Activated CD8-positive, alpha-beta memory T cell treated with anti-CD3 and anti-CD28 coated beads, Interleukin-2, amount 10 ng/mL, durations not matched to agents 7 days and 5 days (primary cell): Measurements from ENCODE around the gene MYDGF. TPM values are rescaled to one million over a fixed set of nuclear protein-coding genes. Genes with fewer than 3 reads are reported as not detected.
A peak's percentile ranks its signal among the peaks of the same experiment; 100 is the strongest.
"Not testable (repeated sequence)": the region's sequence is repeated elsewhere in the genome, so short reads cannot be mapped to it uniquely, and the experiment has no call there.

Experiments
- ATAC-seq: fragments of 150-1000 bp; cut with Tn5 transposase; one replicate; pipeline ENCODE4 v1.10.0; 2021; ENCODE audit warnings: moderate library complexity
- CTCF ChIA-PET: fragments of 350-600 bp; sonication (Branson Sonifier 250); formaldehyde crosslinking; loops from one replicate; lab custom pipeline; 2021; ENCODE audit warnings: antibody characterized with exemption; lab: Charles Lee
- DNase-seq: peaks from one replicate; pipeline ENCODE4 v3.0.0-alpha.2; 2020
- H3K27ac Mint-ChIP-seq: one replicate; pipeline ENCODE4 v1.8.0; 2021; ENCODE audit warnings: mild to moderate bottlenecking, mixed read lengths
- H3K27me3 Mint-ChIP-seq: one replicate; pipeline ENCODE4 v1.8.0; 2021; ENCODE audit warnings: mixed read lengths
- H3K36me3 Mint-ChIP-seq: one replicate; pipeline ENCODE4 v1.8.0; 2021; ENCODE audit warnings: mild to moderate bottlenecking, mixed read lengths
- H3K4me1 Mint-ChIP-seq: one replicate; pipeline ENCODE4 v1.8.0; 2021; ENCODE audit warnings: mixed read lengths
- H3K4me3 Mint-ChIP-seq: one replicate; pipeline ENCODE4 v1.8.0; 2021; ENCODE audit warnings: mild to moderate bottlenecking, moderate library complexity, mixed read lengths
- H3K9me3 Mint-ChIP-seq: one replicate; pipeline ENCODE4 v1.8.0; 2022; ENCODE audit warnings: low read depth, mixed read lengths
- total RNA-seq, 2 experiments: library from RNA; stranded (reverse); gene quantifications; one replicate each; pipeline ENCODE4 v1.2.3, GENCODE V29; 2021

The MYDGF gene
- total RNA-seq, result 10 to 100 TPM; 47.7 to 60.8 TPM

DNA sequence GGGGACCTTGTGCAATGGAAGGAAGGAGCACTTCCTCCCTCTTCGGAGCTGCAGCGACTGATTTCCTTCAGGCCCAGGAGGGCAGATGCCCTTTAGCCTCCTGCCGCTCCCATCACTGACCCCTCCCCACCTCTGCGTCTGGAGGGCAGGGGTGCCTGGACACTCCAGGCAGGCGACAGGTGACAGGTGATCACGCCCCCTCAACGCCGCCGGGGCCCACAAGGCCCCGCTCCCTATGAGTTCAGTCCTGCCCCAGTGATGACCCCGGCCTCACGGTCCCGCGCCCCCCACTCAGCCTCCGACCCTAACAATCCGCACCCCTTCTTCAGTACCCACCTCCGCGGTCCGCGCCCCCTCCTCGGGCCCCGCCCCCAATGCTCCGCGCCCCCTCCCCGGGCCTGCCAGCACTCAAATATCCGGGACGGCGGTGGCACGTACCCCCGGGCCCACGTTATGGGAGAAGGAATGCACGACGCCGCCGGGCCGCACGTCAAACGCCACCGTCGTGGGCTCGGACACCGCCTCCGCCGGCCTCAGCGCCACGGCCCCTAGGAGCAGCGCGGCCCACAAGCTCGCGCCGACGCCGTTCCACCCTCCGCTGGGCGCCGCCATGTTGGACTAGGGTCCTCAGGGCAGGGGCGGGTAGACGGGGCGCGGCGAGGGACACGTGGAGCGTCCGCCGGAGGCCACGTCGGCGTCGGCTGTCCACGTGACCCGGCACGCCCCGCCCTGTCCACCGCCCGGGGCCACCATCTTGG lies at the start of gene MYDGF:
TSS of gene MYDGF (minus strand) at position 620 of the 758 bp plus-strand sequence. CDS start at position 612, 8 bp downstream.
- no peaks in the 10 kb centered on the region for H3K27me3 Mint-ChIP-seq
- H3K4me3 Mint-ChIP-seq, result peak within 1 kb of the TSS; percentile 83
- DNase-seq (peak; percentile 95), ATAC-seq (peak; percentile 99)
- CTCF ChIA-PET, result interaction anchor here (1.4 kb wide), 1 partner anchor 121 kb away, joined by 4 read pairs; the partner anchor contains the start of gene FEM1A
- peaks cover 17% of the 10 kb centered on the region for H3K36me3 Mint-ChIP-seq
- peak within 1 kb of the TSS; percentile 77 for H3K27ac Mint-ChIP-seq
- peaks cover 19% of the 10 kb centered on the region for H3K4me1 Mint-ChIP-seq
- no peaks in the 10 kb centered on the region for H3K9me3 Mint-ChIP-seq

GRCh38 chr19:4719499-4719866 lies 49.3 kb upstream of the MYDGF start:
- no peaks in the 10 kb centered on the region for H3K27me3 Mint-ChIP-seq
- no peak for ATAC-seq

GRCh38 chr19:4717966-4718701 lies 48.0 kb upstream of the MYDGF start:
- Mint-ChIP-seq H3K27ac (no peak overlapping the region), H3K9me3 (no peaks in the 10 kb centered on the region), H3K4me1 (peaks cover 22% of the 10 kb centered on the region), H3K4me3 (no peak overlapping the region), H3K27me3 (no peaks in the 10 kb centered on the region), H3K36me3 (peaks cover 42% of the 10 kb centered on the region)
- ATAC-seq (no peak), DNase-seq (no peak)
- CTCF ChIA-PET, result interaction anchor here (0.9 kb wide), 1 partner anchor 73 kb away, joined by 4 read pairs; the partner anchor contains the start of gene FEM1A

More at GRCh38 chr19:4719499-4719866, 49.3 kb upstream of the MYDGF start:
- Mint-ChIP-seq H3K36me3 (peaks cover 42% of the 10 kb centered on the region), H3K27ac (no peak overlapping the region), H3K4me3 (no peak overlapping the region), H3K4me1 (peaks cover 25% of the 10 kb centered on the region), H3K9me3 (no peaks in the 10 kb centered on the region)
- no peak for DNase-seq
- CTCF ChIA-PET, result no interaction called here

- DNase-seq (no peak), ATAC-seq (no peak)
- Mint-ChIP-seq H3K36me3 (peaks cover 47% of the 10 kb centered on the region), H3K4me1 (peaks cover 15% of the 10 kb centered on the region), H3K4me3 (no peak overlapping the region), H3K9me3 (no peaks in the 10 kb centered on the region), H3K27me3 (no peaks in the 10 kb centered on the region), H3K27ac (no peak overlapping the region)
- CTCF ChIA-PET, result interaction anchor here (0.9 kb wide), 1 partner anchor 74 kb away, joined by 4 read pairs; the partner anchor contains the start of gene FEM1A
Observed at GRCh38 chr19:4717191-4717965, 47.2 kb upstream of the MYDGF start.

DNA sequence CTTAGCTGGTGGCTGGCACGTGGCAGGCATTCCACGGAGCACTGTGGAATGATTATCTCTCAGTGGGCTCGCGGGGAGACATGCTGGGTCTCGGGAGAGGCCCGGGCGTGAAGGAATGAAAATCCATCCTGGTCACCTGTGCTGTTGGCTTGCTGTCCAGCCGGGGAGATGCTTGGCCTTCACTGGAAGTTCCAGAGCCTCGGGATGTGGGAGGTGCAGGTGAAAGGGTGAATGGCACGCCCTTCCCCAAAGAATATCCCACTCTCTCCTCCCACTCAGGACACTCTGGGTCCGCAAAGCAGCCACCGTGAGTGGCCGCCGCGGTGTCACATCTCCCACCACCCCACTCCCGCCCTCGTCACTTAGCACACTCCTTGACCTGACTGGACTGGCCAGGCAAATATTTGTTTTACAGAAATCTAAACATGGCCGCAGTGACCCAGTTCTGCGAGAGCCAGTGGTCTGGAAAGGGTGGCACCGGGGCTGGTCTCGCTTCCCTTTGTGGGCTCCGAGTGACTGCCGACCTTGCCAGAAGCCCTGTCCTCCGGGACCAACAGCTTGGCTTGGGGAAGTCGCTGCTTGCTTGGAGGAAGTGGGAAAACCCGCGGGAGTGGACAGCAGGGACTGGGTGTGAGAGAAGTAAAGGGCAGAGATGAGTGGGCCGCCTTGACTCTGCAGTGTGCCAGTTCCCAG lies 45.5 kb upstream of the MYDGF start:
- H3K4me1 Mint-ChIP-seq, result peaks cover 13% of the 10 kb centered on the region

GRCh38 chr19:4715178-4715528 lies 45.0 kb upstream of the MYDGF start:
- H3K4me1 Mint-ChIP-seq, result peaks cover 13% of the 10 kb centered on the region
- ATAC-seq, H3K9me3 Mint-ChIP-seq, H3K4me3 Mint-ChIP-seq, CTCF ChIA-PET, H3K27me3 Mint-ChIP-seq, H3K27ac Mint-ChIP-seq, DNase-seq: not testable (repeated sequence)
- peaks cover 53% of the 10 kb centered on the region for H3K36me3 Mint-ChIP-seq

More for the DNA sequence above, 45.5 kb upstream of the MYDGF start:
- Mint-ChIP-seq H3K27me3 (no peaks in the 10 kb centered on the region), H3K9me3 (no peaks in the 10 kb centered on the region), H3K4me3 (no peak overlapping the region), H3K27ac (no peak overlapping the region), H3K36me3 (peaks cover 52% of the 10 kb centered on the region)
- CTCF ChIA-PET, result no interaction called here
- DNase-seq (no peak), ATAC-seq (no peak)

DNA sequence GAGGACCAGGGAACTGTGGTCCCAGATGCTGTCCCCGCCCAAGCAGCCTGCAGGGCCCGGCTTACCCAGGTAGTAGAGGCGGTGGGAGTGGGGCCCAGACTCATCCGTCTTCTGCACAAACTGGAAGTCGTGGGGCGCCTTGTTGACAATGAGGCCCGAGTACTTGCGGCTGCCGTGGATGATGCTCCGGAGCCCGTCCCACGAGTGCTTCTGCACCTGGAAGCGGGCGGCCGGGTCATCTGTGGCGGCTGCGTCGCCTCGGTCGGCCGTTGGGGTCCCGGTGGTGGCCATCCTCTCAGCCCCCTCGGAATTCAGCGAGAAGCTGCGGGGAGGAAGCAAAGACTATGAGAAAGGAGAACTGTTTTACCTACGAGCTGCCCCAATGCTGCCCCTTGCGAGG lies 43.9 kb upstream of the MYDGF start:
- ATAC-seq, result no peak
- Mint-ChIP-seq H3K27me3 (no peaks in the 10 kb centered on the region), H3K36me3 (peaks cover 55% of the 10 kb centered on the region), H3K4me1 (peaks cover 23% of the 10 kb centered on the region), H3K9me3 (no peaks in the 10 kb centered on the region), H3K27ac (no peak overlapping the region), H3K4me3 (no peak overlapping the region)
- no peak for DNase-seq
- CTCF ChIA-PET, result interaction anchor here (0.7 kb wide), 1 partner anchor 45 kb away, joined by 4 read pairs; no protein-coding TSS in a partner anchor

DNA sequence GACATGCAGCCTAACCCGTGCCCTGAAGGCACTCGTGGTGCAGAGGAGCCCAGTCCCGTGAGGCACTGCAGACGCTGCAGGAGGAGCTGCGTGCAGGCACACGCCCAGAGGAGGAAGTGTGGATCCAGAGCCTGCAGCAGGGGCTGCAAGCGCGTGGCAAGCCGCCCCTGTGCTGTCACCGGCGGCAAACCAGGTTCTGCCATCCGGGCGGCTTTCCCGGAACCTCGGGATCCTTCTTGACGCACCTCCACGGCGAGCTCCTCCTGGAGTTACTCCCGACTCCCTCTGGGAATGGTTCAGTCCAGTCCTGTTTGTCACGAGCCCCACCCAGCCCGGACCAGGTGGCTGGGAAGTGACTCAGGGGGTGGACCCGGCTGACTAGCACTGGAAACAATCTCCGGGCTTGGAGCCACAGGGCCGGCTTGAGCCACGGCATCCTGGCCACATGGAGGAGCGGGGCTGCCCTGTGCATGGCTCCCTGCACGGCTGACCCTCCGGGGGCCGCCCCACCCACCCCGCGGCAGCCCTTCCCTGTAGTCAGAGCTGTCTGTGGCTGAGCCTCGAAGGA lies 43.3 kb upstream of the MYDGF start:
- Mint-ChIP-seq H3K36me3 (peaks cover 51% of the 10 kb centered on the region), H3K27ac (no peak overlapping the region)

GRCh38 chr19:4712771-4713170 lies 42.6 kb upstream of the MYDGF start:
- H3K4me1 Mint-ChIP-seq, result peaks cover 27% of the 10 kb centered on the region
- H3K27ac Mint-ChIP-seq, result no peak overlapping the region
- H3K36me3 Mint-ChIP-seq, result peaks cover 51% of the 10 kb centered on the region
- H3K27me3 Mint-ChIP-seq, result no peaks in the 10 kb centered on the region
- H3K4me3 Mint-ChIP-seq, result no peak overlapping the region
- CTCF ChIA-PET, result interaction anchor here (1.3 kb wide), 1 partner anchor 8 kb away, joined by 5 read pairs; no protein-coding TSS in a partner anchor
- no peaks in the 10 kb centered on the region for H3K9me3 Mint-ChIP-seq
- ATAC-seq (no peak), DNase-seq (no peak)

More for the DNA sequence above, 43.3 kb upstream of the MYDGF start:
- CTCF ChIA-PET, result no interaction called here
- no peak for DNase-seq
- Mint-ChIP-seq H3K9me3 (no peaks in the 10 kb centered on the region), H3K4me3 (no peak overlapping the region), H3K4me1 (peaks cover 24% of the 10 kb centered on the region), H3K27me3 (no peaks in the 10 kb centered on the region)
- no peak for ATAC-seq

DNA sequence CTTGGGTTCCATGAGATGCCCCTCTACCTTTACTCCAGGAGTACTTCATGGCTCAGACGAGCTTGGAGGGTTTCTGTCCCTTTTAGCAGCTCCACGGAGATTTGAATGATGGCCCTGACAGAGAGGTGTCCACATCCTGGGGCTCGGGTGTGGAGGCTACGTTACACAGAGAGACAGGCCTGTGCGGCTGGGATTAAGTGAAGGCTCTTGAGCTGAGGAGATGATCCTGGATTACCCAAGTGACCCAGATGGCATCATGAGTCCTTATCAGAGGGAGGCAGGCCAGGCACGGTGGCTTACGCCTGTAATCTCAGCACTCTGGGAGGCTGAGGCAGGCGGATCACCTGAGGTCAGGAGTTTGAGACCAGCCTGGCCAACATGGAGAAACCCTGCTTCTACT lies 41.1 kb upstream of the MYDGF start:
- H3K9me3 Mint-ChIP-seq, result no peaks in the 10 kb centered on the region
- no peaks in the 10 kb centered on the region for H3K27me3 Mint-ChIP-seq
- H3K4me1 Mint-ChIP-seq, result peaks cover 27% of the 10 kb centered on the region
- CTCF ChIA-PET, result interaction anchor here (1.3 kb wide), 1 partner anchor 10 kb away, joined by 5 read pairs; no protein-coding TSS in a partner anchor
- peak overlapping the region; percentile 36 for H3K27ac Mint-ChIP-seq
- no peak for DNase-seq
- no peak overlapping the region for H3K4me3 Mint-ChIP-seq
- peaks cover 43% of the 10 kb centered on the region for H3K36me3 Mint-ChIP-seq
- no peak for ATAC-seq

GRCh38 chr19:4710281-4710600 lies 40.1 kb upstream of the MYDGF start:
- peaks cover 27% of the 10 kb centered on the region for H3K4me1 Mint-ChIP-seq
- peak overlapping the region; percentile 80 for H3K27ac Mint-ChIP-seq
- CTCF ChIA-PET, result no interaction called here
- no peaks in the 10 kb centered on the region for H3K27me3 Mint-ChIP-seq
- no peak for DNase-seq
- ATAC-seq, result no peak
- no peak overlapping the region for H3K4me3 Mint-ChIP-seq
- no peaks in the 10 kb centered on the region for H3K9me3 Mint-ChIP-seq
- H3K36me3 Mint-ChIP-seq, result peaks cover 36% of the 10 kb centered on the region

DNA sequence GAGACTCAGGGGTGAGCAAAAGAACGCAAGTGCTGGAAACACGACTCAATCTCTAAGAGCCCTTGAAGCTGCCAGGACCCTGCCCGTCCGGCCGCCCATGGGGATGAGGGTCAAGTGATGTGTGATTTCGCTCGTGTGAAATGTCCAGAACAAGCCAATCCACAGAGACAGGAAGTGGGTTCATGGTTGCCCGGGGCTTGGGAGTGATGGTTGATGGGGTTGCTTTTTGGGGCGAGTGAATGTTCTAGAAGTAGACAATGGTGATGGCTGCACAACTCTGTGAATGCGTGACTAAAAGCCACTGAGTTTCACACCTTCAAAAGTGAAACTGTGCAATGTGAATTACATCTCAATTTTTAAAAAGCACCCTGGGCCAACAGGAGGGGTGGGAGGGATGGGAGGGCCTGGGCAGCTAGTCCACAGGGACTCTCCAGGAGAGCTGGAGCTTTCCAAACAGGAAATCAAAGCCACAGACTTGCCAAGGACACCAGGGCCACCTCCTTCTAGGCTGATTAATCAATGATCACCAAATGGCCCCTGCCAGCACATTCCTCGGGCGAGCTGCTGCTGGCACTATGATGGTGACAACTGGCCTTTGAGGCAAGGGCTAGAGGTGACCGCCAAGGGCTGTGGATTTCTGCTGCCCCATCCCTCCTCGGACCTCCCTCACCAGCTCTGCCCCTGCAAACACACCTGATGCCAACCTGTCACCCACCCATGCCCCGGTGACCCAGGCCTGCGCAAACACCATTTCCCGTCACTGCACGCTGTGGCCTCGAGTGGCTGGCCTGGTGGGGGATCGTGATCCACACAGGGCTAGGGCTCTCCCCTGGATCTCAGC lies 39.5 kb upstream of the MYDGF start:
- CTCF ChIA-PET, result no interaction called here

More for the DNA sequence above, 39.5 kb upstream of the MYDGF start:
- peak; percentile 50 for ATAC-seq
- Mint-ChIP-seq H3K27me3 (no peaks in the 10 kb centered on the region), H3K9me3 (no peaks in the 10 kb centered on the region), H3K36me3 (peaks cover 33% of the 10 kb centered on the region), H3K4me1 (peaks cover 27% of the 10 kb centered on the region), H3K27ac (peak overlapping the region; percentile 80), H3K4me3 (no peak overlapping the region)
- DNase-seq, result peak; percentile 48
